ENCODE results near the gene SLC38A8.

Gene SLC38A8

DNA sequence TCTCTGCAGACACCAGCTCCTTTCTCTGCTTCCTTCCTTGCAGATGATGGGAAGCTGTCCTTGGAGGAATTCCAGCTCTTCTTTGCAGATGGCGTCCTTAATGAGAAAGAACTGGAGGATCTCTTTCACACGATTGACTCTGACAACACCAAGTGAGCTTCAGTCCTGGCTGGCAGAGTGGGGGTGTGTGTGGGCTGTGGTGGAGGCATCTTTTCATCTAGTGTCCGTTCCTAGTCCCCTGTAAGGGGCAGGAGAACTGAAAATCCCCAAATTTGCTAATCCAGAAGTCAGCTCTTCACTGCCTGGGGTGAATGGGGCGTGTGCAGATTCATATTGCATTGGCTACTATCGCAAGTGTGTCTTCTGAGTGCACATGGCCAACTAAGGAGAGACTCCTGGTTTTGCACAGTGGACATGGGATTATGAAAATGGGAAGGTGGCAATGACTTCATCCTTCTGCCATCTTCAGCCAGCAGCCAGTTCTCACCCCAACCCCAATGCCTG lies 64.1 kb downstream of the SLC38A8 start:
- Mint-ChIP-seq H3K36me3 (ENCODE audit: low read depth) (no peaks in the 10 kb centered on the region), H3K27ac (no peak overlapping the region), H3K9me3 (peaks cover 19% of the 10 kb centered on the region), H3K4me1 (ENCODE audit: low read depth) (no peaks in the 10 kb centered on the region), H3K4me3 (no peak overlapping the region), H3K27me3 (peaks cover 36% of the 10 kb centered on the region)
- intact Hi-C loops (cut with micrococcal nuclease), result no loop called here

DNA sequence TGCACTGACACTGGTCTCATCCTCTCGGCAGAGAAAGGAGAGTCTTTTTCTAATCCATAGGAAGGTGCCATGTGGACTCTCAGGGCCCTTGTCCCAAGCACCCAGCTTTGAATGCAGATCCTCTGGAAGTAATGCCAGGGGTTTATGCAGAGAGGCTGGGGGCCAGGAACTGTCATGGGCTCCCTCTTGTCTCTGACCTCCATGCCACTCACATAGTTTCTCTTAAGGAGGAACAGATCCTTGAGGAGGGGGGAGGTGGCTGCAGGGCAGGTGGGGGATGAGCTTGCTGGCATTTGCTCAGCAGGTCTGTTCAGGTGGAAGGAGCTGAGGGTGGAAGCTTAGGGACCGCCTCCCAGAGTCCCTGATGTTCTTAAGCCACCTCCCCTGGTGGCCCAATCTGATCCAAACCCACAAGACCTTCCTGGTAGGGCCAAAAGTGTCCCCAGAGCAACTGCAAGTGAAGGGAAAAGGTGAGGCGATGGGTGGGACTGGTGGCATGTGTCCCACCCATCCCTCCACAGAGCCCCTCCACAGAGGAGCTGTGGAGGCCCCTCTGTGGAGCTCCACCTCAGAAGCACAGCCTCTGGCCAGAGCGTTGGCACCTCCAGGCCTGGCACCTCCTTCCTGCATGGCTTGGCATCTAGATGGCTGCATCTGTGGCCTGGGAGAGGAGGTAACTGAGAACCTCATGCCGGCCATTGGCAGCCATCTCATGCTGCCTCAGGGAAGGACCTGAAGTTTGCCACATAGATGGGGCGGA lies 65.4 kb downstream of the SLC38A8 start:
- intact Hi-C loops (cut with micrococcal nuclease), result no loop called here
- Mint-ChIP-seq H3K27ac (no peak overlapping the region), H3K4me1 (ENCODE audit: low read depth) (no peaks in the 10 kb centered on the region), H3K36me3 (ENCODE audit: low read depth) (no peaks in the 10 kb centered on the region), H3K4me3 (no peak overlapping the region), H3K9me3 (peaks cover 19% of the 10 kb centered on the region), H3K27me3 (peaks cover 36% of the 10 kb centered on the region)

DNA sequence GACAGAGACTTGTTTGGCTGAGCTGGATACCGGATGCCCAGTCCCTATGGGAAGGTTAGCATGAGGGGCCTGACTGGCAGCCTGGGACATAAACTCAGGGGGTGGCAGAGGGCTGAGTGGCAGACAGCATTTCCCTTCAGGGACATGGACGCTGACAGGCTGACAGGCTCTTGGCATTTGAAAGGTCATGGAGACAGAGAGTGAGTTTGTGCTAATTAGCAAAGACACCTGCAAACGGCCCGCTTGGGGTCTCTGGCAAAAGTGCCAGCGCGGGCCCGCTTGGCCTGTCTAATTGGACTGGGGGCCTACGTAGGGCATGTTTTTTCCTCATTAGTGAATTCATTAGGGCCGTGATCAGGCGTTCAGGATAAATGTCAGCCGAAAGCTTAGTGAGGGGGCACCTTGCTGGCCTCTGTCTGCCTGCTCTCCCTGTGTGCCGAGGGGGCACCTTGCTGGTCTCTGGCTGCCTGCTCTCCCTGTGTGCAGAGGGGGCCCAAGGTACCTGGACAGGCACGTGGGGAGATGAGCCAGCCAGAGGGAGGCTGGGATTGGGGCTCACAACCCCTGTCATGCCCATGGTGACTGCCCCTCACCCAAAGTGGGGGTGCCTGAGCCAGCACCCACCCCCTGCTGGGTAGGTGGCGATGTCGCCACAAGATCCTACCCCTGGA lies 66.9 kb downstream of the SLC38A8 start:
- no peak overlapping the region for H3K27ac Mint-ChIP-seq
- H3K4me1 Mint-ChIP-seq (ENCODE audit: low read depth), result no peaks in the 10 kb centered on the region
- H3K36me3 Mint-ChIP-seq (ENCODE audit: low read depth), result no peaks in the 10 kb centered on the region
- peaks cover 19% of the 10 kb centered on the region for H3K9me3 Mint-ChIP-seq
- no peak overlapping the region for H3K4me3 Mint-ChIP-seq
- intact Hi-C loops (cut with micrococcal nuclease), result no loop called here
- peaks cover 47% of the 10 kb centered on the region for H3K27me3 Mint-ChIP-seq

DNA sequence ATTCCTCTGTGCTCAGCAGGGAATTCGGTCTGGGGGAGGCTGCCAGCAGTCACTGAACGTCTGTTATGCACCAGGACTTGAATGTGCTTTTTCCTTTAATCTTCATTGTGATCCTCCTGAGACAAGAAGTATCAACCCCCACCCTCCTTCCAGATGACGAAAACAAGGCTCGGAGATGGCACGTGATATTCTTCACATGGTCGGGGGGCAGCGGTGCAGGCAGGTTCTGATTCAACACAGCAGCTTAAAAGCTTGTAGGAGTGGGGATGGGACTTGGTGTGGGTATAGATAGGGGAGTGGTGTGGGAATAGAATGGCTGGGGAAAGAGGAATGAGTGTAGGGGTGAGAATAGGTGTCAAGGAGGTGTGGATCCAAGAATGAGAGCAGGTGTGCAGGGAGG lies 68.1 kb downstream of the SLC38A8 start:
- Mint-ChIP-seq H3K4me1 (ENCODE audit: low read depth) (no peaks in the 10 kb centered on the region), H3K36me3 (ENCODE audit: low read depth) (no peaks in the 10 kb centered on the region)

DNA sequence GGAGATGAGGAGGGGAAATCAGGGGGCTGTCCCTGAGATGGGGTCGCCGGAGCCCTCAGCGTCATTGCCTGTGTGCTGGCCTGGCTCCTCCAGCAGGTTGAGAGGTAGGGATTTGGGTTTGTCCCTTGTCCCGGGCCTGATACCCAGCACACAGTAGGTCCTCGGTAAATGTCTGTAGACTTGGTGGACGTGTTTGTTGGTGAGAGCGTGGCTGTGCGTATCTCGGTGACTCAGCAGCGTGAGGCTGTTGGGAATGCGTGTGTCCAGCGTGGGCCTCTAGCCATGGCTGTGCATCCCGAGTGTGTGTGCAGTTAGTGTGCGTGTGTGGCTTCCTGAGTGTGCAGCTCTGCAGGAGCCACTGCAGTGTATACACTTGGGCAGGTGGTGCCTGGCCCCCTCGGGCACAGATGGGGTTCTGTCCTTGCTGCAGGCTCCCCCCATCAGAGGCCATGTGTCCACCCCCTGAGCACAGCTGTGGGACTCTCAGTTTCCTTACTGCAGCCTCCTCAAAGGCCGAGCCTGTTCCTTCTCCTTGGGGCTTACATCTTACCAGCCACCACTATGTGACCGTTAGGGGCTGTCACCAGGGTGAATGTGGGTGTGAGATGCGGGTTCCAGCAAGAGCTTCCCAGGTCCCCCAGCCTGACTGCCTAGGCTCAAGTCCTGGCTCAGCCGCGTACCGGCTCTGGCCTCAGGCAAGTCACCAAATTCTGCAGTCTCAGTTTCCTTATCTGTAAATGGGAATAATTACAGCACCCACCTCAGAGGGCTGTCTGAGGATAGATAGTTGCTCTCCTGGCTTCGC lies 68.8 kb downstream of the SLC38A8 start:
- intact Hi-C loops (cut with micrococcal nuclease), result no loop called here
- H3K9me3 Mint-ChIP-seq, result peaks cover 12% of the 10 kb centered on the region
- no peaks in the 10 kb centered on the region for H3K4me1 Mint-ChIP-seq (ENCODE audit: low read depth)
- H3K27me3 Mint-ChIP-seq, result peaks cover 61% of the 10 kb centered on the region
- H3K36me3 Mint-ChIP-seq (ENCODE audit: low read depth), result no peaks in the 10 kb centered on the region
- no peak overlapping the region for H3K4me3 Mint-ChIP-seq
- H3K27ac Mint-ChIP-seq, result no peak overlapping the region

More for the DNA sequence above, 68.1 kb downstream of the SLC38A8 start:
- H3K4me3 Mint-ChIP-seq, result no peak overlapping the region
- intact Hi-C loops (cut with micrococcal nuclease), result no loop called here
- no peak overlapping the region for H3K27ac Mint-ChIP-seq
- H3K27me3 Mint-ChIP-seq, result peaks cover 60% of the 10 kb centered on the region
- H3K9me3 Mint-ChIP-seq, result peaks cover 19% of the 10 kb centered on the region

DNA sequence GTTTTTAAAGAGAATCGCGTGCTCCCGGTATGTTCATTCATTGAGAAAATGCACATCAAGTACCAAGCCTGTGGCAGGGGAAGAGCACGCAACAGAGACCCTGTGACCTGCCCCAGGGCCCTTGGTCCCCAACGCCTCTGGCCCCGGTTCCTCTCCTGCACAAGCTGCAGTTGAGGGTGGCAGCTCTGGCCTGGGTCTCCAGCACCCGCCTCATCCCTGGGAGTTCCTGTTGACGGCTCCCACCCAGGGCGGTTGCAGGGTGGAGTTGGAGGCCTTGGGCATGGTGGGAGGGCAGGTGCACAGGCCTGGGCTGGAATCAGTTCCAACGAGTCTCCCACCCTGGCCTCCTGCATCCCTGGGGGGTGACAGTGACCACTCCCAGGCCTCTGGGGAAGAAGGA lies 69.5 kb downstream of the SLC38A8 start:
- peaks cover 5% of the 10 kb centered on the region for H3K9me3 Mint-ChIP-seq
- H3K4me3 Mint-ChIP-seq, result no peak overlapping the region
- no peak overlapping the region for H3K27ac Mint-ChIP-seq
- intact Hi-C loops (cut with micrococcal nuclease), result no loop called here
- no peaks in the 10 kb centered on the region for H3K36me3 Mint-ChIP-seq (ENCODE audit: low read depth)
- H3K27me3 Mint-ChIP-seq, result peaks cover 57% of the 10 kb centered on the region
- peaks cover under 1% of the 10 kb centered on the region for H3K4me1 Mint-ChIP-seq (ENCODE audit: low read depth)

DNA sequence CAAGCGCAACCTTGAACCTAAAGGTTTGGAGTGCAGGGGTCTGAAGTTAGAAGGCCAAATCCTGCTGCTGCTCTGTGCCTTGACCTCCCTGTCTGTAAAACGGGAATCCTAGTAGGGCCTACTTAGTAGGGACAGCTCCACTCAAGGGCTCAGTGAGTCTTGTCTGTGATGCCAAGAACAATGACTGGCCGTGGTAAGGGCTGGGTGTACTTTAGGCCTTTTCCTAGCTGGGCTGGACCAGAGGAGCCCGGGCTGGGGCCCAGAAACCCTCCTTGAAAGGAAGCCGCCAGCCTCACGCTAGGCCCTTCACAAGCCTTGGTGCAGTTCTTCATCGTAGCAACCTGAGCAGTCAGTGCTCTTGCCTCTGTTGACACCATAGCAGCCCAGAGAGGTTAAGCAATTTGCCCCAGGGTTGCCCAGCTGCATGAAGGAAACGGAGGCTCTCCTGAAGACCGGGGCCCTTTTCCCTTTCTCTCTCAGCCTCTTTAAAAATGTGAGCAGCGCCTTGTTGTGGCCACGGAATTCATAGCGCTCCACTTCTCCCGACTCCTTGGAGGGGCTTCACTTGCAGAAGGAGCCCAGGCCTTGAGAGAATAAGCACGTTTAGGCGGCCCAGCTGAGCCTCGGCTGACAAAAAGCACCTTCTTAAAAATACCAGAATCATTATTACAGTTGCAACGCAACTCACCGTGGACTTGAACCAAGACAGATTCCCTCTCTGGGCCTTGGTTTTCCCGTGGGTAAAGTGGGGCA lies 70.2 kb downstream of the SLC38A8 start:
- intact Hi-C loops (cut with micrococcal nuclease), result no loop called here
- Mint-ChIP-seq H3K9me3 (no peaks in the 10 kb centered on the region), H3K4me1 (ENCODE audit: low read depth) (peaks cover 5% of the 10 kb centered on the region), H3K4me3 (no peak overlapping the region), H3K27me3 (peaks cover 60% of the 10 kb centered on the region), H3K36me3 (ENCODE audit: low read depth) (no peaks in the 10 kb centered on the region), H3K27ac (no peak overlapping the region)

DNA sequence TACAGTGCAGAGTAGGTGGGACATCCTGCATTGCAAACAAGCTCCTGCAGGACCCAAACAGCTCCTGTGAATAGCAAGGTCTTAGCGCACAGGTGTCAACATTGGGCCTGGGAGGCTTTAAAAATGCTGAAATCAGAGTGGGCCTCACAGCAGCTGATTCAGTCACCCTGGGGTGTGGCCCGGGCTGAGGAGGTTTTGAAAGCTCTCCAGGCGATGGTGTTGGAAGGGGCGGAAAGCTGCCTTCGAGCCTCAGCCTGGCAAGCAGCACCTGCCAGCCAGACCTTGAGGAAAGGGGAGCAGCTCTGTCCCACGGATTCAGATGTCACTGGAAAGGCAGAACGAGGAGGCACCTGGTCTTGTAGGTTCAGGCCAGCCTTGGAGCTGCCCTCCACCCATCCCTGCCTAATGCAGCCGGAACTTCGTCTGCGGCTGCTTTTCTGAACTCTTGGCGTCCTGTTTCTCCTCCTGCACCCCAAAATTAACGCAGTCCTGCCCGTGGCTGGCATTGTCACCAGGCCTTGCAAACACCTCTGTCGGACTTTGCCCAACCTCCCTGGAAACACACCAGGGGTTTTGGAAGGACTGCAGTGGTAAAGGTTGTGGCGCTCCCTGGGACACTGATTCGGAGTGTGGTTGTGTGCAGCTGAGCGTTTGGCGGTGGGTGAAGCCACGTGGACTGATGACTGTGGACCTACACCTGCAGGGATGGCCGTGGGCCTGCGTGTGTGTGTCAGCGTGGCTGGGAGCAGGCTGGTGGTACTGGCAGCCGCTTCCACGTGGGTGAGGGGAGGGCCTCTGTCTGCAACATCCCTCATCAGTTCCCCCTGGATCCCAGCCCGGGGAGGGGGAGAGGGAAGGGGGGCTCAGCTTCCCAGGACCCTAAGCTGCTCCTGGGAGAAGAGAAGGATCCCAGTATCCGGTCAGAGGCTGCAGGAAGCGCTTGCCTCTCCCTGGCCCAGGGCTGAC lies 71.1 kb downstream of the SLC38A8 start:
- Mint-ChIP-seq H3K27me3 (peaks cover 60% of the 10 kb centered on the region), H3K4me3 (no peak overlapping the region), H3K36me3 (ENCODE audit: low read depth) (peaks cover 3% of the 10 kb centered on the region), H3K4me1 (ENCODE audit: low read depth) (peaks cover 5% of the 10 kb centered on the region), H3K9me3 (no peaks in the 10 kb centered on the region), H3K27ac (no peak overlapping the region)
- intact Hi-C loops (cut with micrococcal nuclease), result no loop called here

DNA sequence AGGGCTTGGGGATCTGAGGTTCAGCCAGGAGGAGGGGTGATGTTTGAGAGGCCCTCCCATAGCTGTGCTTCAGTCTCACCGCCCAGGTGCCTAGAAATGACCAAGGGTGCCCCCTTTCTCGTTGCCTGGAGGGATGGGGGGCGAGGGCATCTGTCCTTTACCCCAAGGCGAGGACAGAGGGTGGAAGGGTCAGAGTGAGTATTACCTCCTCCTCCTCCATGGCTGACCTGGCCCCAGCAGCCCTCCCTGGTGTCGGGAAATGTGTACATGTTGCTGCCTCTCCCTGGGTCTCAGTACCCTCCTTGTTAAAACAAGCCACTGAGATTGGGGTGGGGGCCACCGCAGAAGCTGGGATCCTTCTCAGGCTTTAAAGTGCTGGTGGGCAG lies 72.2 kb downstream of the SLC38A8 start:
- Mint-ChIP-seq H3K4me1 (ENCODE audit: low read depth) (peaks cover 5% of the 10 kb centered on the region), H3K27me3 (peaks cover 57% of the 10 kb centered on the region), H3K9me3 (no peaks in the 10 kb centered on the region), H3K4me3 (no peak overlapping the region), H3K27ac (no peak overlapping the region), H3K36me3 (ENCODE audit: low read depth) (peaks cover 13% of the 10 kb centered on the region)
- intact Hi-C loops (cut with micrococcal nuclease), result no loop called here

DNA sequence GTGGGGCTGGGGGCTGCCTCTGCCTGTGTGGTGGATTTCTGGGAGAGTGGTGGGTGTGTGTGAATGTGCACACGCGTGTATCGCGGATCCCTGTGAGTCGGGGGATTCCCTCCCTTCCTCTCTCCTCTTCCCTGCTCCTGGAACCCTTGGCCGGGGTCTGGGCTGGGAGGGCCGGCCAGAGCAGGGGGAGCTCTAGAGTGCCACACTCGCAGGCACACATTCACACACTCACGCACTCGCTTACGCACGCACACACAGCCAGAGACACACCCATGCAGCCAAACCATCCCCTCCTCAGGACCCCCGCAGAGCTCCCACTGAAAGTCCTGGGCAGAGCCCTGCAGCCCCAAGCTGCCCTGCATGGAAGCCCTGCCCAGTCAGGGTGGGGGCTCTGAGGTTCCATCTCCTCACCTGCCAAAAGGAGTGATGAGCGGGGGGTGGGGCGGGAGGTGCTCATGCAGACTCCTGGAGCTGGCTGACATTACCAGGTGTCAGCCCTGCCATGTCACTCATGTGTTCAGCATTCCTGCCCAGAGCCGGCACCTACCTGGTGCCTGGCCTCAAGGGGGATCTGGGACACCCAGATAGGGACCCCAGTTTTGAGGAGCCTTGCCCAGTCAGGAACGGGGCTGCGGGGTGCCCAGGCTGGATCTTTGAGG lies 72.7 kb downstream of the SLC38A8 start:
- peaks cover 19% of the 10 kb centered on the region for H3K36me3 Mint-ChIP-seq (ENCODE audit: low read depth)
- no peaks in the 10 kb centered on the region for H3K9me3 Mint-ChIP-seq
- H3K27me3 Mint-ChIP-seq, result peaks cover 53% of the 10 kb centered on the region
- intact Hi-C loops (cut with micrococcal nuclease), result loop anchor here (2.0 kb wide), 1 partner anchor 217 kb away; the partner anchor contains the start of gene TAF1C
- H3K27ac Mint-ChIP-seq, result no peak overlapping the region
- no peak overlapping the region for H3K4me3 Mint-ChIP-seq
- H3K4me1 Mint-ChIP-seq (ENCODE audit: low read depth), result peaks cover 5% of the 10 kb centered on the region

DNA sequence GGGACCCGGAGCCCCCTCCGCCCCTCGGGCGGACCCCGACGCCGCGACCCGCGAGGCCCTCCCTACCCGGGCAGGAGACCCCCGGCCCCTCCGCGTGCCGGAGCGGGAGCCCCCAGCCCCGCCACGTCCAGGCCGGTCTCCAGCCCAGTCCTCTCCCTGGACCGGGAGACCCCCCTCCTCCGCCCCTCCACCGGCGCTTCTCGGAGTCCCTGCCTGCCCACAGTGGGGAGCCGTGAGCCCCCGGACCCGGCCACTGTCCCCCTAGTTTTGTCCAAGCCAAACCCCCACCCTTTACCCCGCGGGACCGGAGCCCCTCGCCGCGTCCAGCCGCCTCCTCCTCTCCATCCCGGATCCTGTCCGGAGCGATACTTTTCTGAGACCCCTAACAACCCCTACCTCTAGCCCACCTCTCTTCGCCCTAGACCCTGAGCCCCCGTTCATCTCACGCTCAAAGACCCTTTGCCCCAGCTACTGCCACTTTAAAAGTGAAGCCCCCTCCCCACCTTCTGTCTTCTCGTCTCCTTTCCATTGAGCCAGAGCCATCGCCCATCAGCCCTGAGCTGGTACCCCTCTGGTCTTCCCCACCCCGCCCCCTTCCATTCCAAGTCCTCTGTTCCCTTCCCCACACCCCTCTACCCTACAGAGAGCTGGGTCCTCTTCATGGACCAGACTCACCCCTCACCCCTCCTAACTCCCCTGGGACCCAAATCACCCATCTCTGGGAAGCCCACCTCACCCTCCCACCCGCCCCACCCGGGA lies 73.5 kb downstream of the SLC38A8 start:
- Mint-ChIP-seq H3K9me3 (no peaks in the 10 kb centered on the region), H3K4me1 (ENCODE audit: low read depth) (peaks cover 5% of the 10 kb centered on the region), H3K36me3 (ENCODE audit: low read depth) (peaks cover 25% of the 10 kb centered on the region), H3K27ac (no peak overlapping the region), H3K4me3 (peak overlapping the region; percentile 61), H3K27me3 (peaks cover 48% of the 10 kb centered on the region)
- intact Hi-C loops (cut with micrococcal nuclease), result loop anchor here (2.0 kb wide), 1 partner anchor 218 kb away; the partner anchor contains the start of gene TAF1C

Measured in dendritic cell treated with granulocyte-macrophage colony-stimulating factor and Interleukin-4, amounts not matched to agents 40 ng/mL and 50 ng/mL, for 4 days (primary cell).